Ecto neural progenitor cell (in vitro differentiated cells): ENCODE results near the gene MLST8.

Source experiments
- DNase-seq: peaks from one replicate; pipeline ENCODE4 v3.0.0-alpha.2; 2018; ENCODE audit warnings: low spot score

Gene MLST8

DNA sequence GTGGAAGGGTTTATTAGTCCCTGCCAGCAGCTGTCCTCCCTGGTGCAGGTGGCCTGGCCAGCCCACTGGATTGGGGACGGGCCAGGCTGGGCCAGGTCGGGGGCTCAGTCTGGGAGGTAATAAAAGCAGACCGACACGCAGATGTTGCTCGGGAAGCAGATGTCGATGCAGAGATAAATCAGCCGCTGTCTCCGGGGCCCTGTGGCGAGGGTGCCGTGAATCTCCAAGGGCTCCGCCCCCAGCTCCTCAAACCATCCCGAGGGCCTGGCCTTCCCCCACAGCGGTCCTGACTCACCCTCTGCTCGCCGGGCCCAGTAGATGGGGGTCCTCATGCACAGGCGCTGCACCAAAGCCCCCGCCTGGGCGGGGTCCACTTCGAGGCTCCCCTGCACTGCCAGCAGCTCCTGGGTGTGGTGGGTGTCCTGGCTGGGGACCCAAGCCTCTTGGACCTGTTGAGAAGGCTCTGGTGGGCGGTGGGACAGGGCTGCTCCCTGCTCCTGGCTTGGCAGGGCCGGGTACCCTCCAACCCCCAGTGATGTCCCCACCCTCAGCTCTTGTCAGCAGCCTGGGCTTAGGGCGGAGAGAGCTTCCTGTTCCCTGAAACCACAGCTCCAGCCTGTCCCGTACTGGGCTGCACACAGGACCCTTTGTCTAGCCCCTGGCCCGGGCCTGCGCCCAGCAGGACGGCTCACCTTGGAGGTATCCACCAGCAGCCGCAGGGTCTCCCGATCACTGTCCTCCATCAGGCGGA is 4.2 kb downstream of the MLST8 start:
- no peak for DNase-seq

DNA sequence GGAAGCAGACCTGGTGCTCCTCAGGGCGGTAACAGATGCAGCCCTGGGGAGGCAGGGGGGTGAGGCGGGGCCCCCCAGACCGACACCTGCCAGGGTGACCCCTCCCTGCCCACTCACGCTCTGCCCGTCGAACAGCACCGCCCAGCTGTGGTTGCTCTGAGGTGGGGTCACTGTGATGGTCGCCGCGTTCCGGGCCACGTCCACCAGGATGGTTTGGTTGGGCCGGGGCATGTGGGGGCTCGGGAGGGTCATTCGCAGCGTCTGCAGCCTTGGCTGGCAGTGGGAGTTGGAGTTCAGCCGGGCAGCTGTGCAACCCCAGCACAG is 4.7 kb downstream of the MLST8 start:
- no peak for DNase-seq

DNA sequence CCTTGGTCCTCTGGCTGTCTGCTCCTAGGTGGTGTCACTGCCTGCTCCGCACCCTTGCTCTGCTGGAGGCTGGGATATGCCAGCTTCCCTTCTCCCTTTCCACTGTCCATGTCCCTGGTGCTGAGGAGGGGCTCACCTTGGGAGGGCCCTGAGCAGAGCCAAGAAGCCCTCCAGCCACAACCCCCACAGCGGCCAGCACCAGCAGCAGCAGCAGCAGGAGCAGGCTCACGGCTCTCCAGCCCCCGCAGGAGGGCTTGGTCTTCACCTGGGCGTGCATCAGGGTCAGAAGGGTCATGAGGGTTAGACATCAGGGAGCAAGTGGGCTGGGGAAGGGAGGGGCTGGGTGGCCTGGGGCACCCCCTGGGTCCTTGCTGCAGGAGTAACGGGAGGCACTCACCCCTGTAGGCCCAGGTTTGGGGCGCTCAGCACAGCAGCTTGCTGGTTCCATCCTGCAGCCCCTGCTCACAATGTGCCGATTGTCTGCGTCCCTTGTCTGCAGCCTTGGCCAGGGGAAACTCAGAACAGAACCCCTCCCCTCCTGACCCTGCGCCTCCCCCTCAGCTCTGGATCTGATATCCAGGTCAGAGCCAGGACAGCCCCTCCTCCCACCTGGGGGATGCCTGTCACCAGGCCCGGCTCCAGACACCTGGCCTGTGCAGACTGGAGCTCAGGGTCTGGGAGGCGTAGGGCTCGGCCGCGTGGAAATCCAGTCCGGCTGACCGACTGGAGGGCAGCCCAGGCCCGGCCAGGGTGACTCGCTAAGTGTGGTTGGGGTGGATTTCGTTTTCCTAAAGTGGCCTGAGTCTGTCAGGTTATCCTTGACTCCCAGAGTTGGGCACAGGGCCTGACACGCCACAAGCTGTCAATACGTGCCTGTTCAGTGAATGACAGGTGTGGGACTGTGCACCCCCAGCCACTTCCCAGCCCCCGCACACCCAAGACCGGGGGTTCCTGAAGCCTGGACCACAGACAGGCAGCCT is 5.4 kb downstream of the MLST8 start, which contains the start of gene BRICD5:
BRICD5 (minus strand) TSS at position 478 of the 980 bp plus-strand sequence; CDS start at position 448, 30 bp downstream.
- no peak for DNase-seq

DNA sequence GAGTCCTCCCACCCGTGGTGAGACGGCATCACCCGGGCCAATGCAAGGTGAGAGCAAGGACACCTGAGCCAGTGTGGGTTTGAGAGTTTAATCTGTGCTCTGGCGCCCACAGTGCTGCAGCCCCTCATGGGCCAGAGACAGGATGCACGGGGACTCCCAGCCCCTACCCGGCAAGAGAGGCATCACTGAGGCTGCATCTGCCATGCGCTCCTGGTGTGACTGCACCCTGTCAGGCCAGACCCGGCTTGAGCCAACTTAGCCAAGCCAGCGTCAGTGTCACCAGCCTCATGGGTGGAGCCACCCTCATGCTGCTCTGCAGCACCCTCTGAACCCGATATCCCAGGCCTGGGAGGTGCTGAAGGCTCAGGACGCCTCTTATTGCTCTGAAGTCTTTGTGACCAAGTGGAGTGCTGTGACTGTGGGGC is 6.7 kb downstream of the MLST8 start:
- no peak for DNase-seq

DNA sequence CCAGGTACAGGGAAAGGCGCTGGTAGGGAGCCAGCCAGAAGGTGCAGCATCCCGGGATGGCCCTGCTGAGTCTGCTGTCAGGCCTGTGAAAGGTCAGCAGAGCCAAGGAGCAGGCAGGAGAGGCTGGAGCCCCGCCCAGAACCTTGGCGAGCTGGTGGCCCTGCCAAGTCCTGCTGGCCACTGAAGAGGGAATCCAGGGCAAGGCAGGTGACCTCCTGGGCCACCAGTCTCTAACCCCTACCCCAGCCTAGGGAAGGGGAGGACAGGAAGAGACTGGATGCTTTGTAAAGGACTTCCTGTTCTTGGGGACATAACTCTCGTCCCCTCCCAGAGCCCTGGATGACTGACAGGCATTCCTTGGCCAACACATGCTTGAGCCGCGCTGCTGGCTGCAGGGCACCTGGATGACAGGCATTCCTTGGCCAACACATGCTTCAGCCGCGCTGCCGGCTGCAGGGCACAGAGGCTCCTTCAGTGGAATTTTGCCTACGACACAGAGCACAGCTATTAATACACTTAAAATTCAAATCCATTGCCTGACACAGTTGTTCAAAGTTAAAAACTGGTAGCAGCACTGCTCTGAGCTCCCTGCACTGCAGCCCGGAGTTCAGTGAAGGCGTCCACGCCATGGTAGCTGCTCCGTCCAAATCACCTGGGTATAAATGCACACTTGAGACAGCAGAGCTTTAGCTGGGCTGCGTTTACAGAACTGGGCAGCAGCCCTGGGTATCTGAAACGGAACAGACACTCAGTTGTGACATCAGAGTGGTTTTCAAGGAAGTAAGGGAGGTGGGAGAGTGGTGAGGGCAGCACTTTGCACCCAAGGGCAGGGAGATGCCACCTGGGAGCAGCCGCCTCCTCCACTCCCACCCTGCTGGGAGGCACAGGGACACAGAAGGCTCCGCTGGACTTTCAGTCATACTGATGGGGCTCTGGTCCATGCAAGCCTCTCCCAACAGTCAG is 7.4 kb downstream of the MLST8 start:
- DNase-seq = no peak

DNA sequence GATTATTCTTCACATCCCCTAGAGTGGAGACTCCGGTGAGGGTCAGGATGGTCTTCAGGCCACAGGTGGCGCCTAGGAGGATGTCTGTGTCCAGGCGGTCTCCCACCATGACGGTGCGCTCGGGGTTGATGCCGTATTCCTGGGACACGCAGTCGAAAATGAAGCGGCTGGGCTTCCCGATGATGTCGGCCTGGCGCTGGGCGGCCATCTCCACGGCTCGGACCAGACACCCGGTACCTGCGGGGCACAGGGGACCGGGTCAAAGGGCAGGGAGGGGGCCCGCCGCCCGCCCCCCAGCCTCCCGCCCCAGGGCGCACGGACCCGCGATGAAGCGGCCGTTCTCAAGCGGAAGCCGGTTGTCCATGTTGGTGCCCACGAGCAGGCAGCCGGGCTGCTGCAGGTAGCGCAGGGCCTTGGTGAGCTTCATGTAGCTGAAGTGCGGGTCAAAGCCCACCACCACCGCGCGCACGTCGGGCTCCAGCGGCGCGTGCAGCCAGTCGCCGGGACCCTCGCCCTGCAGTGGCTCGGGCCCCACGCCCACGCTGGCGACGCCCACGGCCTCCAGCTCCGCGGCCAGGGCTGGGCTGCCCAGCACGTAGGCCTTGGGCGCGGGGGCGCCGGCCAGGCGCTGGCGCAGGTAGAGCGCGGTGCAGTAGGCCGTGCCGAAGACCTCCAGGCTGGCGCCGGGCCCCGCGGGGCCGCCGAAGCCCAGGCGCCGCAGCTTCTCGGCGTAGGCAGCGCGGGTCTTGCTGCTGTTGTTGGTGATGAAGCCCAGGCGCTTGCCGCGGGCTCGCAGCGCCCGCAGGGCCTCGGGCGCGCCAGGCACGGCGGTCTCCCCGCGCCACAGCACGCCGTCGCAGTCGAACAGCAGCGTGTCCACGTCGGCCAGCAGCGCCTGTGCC is 8.8 kb downstream of the MLST8 start:
- DNase-seq = no peak

DNA sequence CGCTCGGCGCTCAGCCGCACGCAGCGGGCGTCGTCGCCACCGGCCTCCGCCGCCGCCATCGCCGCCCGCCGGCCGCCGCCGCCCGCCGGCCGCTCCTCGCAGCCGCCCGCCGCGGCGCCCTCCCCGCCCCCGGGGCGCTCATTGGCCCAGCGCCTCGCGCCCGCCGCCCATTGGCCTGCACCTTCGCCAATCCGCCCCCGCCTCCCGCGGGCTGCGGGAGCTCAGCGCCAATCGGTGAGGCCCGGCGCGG is 9.4 kb downstream of the MLST8 start, which contains the start of gene PGP:
PGP (minus strand) TSS at position 122 of the 250 bp plus-strand sequence; CDS start at position 59, 63 bp downstream.
- DNase-seq = no peak

DNA sequence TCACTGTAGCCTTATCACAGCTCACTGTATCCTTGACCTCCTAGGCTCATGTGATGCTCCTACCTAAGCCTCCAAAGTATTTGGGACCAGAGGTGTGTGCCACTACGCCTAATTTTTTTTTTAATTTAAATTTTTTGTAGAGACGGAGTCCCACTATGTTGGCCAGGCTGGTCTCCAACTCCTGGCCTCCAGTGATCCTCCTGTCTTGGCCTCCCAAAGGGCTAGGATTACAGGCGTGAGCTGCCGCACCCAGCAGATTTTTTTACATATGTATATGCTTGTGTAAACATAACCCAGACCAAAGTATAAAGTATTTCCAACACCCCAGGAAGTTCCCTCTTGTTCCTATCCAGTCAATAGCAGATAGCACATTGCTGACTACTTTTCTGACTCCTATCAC is 11.1 kb downstream of the MLST8 start:
- no peak for DNase-seq

DNA sequence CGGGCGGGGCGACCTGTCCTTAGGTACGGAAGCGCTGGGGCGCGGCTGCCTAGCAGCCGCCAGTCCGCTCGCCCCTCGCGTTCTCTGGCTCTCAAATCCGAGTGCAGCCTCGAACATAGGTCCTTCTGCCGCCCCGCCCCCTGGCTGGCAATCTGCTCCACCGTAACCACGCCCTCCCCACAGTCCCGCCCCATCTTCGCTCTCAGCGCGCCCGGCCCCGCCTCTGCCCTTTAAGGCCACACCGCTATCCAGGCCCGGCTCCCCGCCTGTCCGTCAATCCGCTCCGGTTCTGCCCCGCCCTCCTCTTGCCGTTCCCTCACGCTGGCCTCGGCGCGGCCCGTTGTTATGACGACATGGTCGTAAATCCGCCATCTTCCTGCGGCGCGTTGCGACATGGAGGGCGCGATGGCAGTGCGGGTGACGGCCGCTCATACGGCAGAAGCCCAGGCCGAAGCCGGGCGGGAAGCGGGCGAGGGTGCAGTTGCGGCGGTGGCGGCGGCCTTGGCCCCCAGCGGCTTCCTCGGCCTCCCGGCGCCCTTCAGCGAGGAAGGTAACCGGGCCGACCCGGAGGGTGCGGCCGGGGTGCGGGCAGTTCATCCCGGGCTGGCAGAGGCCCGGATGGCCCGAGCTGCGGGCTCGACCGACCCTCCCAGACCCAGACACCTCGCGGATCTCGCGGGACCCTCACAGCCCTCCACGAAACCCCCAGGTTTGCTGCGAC is 18.1 kb downstream of the MLST8 start, which contains the start of gene E4F1:
E4F1 (plus strand) TSS at position 371 of the 721 bp plus-strand sequence; CDS start at position 394, 23 bp downstream.
- peak; percentile 100 for DNase-seq

DNA sequence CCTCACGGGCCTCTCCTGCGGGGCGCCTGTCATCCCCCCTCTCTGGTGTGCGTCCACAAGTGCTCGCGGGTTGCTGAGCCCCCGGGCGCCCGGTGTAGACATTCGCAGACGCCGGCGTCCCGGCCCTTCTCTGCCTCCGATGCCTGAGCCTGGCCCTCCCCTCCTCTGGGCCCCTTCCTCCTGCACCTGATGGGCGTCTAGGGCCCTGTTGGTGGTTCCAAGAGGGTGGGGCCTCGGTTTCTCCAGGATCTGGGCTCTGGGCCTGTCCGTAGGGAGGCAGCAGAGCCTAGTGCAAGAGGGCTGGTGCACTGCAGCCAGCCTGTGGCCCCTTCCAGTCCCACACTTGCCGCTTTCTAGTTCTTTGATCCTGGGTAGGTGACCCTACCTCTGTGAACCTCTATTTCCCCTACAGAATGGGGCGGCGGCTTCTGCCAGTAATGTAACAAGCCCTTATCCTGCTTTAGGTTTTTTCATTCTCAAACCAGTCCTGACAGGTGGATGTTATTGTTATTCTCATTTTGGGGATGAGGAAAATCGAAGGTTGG is 18.8 kb downstream of the MLST8 start:
- no peak for DNase-seq

DNA sequence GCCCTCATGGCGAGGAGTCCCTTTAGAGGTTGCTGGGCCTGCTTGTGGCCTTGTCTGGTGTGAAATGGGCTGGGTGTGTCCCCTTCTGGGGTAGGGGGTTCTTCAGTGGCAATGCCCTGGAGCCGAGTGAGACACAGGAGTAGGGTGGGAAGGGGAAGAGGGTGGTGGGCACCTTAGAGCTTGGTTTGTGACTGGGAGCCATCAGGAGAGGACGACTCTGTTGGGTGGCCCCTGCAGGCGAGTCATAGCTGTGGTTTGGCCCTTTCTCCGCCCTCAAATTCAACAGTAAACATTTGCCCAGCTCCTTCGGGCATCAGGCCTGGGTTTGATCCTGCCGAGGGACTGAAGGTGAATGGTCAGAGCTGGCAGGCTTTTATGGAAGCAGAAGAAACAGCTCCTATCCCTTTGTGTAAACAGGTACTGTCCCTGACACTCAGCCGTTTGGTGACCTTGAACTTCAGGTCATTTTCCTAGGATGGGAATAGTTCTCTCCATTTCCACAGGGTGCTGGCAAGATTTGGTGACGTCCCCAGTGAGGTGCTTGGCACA is 21.1 kb downstream of the MLST8 start:
- no peak for DNase-seq

DNA sequence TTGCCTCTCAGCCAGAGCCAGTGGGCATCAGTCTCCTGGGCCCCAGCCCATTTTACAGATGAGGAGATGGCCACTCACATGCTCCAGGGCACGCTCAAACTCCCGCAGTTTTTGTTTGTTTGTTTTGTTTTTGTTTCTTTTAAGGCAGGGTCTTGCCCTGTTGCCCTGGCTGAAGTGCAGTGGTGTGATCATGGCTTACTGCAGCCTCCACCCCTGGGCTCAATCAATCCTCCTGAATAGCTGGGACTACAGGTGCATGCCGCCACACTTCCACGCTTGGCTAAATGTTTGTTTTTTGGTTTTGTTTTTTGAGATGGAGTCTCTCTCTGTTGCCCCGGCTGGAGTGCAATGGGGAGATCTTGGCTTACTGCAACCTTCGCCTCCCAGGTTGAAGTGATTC is 21.7 kb downstream of the MLST8 start:
- DNase-seq = no peak

DNA sequence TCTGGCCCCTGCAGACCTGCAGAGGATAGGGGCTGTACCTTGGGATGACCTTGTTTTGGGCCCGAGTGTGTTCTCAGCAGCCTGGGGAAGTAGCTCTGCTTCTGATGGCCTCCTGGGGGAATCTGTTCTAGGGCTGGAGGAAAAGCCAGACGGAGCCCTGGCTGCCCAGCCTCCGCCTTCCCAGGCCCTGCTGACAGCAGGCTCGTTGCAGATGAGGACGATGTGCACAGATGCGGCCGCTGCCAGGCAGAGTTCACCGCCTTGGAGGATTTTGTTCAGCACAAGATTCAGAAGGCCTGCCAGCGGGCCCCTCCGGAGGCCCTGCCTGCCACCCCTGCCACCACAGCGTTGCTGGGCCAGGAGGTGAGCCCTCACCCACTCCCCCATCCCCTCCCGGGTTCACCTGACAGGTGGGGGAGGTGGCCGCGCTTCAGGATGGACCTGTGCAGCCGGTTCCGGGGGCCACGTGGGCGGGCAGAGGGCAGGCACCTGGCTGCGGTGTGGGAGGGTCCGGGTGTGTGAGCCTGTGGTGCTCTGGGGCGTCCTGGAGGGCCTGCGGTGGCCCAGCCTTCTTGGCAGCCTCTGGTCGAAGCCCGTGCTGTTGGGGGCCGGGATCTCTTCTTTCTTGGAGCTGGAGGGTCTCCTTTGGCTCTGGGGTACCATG is 23.0 kb downstream of the MLST8 start:
- DNase-seq = no peak

DNA sequence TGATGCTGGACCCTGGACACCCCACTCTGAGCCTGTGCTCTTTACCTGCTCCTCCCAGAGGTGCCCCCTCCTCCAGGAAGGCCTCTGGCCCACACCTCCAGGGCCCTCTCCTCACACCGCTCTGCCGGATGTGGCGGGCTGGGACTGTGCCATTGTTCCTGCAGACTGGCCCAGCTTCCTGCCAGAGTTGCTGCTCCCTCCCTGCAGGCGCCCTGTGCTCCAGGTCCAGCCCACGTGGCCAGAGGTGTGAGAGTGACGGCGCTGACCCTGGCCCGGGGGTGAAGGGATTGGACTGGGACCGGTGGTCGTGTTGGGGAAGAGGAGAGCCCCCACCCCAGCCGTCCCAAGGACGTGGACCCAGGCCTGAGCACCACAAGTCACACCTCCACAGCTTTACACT is 23.8 kb downstream of the MLST8 start:
- no peak for DNase-seq

DNA sequence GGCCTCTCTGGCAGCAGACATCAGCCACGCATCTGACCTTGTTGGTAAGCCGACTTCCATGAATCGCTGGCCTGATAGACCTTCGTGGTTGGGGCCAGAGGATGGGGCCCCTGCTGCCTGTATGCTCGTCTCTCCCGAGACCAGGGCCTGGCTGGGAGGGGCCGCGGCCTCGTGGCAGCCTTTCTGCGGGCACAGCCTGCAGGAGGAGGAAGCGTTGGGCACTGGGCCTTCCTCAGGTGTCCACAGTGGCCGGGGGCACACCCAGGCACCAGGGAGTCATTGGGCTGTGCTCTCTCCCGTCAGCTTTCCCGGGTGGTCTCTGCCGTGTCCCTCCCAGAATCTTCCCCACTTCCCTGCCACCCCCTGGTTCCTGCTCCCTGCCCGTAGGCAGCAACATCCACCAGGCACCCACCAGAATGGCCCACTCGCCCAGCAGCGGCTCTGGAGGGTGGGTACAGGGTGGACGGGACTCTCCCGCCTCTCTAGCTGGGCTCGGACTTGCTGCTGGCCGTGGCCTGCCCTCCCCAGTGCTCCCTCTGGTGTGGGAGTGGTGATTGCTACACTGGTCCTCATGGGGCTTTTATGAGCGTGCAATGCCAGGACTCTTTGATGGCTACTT is 24.5 kb downstream of the MLST8 start:
- DNase-seq = no peak

DNA sequence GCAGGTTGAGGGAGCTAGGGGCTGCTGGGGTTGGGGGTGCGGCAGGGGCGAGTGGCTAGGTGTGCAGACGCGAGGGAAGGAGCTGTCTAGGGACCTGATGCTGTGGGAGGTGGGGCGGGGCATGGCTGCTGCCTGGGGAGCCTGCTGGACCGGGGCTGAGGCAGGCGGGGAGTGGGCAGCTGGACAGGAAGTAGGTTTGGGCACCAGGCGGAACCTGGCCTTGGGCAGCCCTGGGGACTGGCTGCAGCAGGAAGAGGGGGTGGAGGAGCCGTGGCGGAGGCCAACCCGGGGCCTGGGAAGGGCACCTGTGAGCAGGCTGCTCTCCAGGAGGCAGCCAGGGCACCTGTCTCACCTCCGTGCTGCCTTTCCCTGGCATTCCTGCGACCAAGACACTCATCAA is 25.1 kb downstream of the MLST8 start:
- no peak for DNase-seq

DNA sequence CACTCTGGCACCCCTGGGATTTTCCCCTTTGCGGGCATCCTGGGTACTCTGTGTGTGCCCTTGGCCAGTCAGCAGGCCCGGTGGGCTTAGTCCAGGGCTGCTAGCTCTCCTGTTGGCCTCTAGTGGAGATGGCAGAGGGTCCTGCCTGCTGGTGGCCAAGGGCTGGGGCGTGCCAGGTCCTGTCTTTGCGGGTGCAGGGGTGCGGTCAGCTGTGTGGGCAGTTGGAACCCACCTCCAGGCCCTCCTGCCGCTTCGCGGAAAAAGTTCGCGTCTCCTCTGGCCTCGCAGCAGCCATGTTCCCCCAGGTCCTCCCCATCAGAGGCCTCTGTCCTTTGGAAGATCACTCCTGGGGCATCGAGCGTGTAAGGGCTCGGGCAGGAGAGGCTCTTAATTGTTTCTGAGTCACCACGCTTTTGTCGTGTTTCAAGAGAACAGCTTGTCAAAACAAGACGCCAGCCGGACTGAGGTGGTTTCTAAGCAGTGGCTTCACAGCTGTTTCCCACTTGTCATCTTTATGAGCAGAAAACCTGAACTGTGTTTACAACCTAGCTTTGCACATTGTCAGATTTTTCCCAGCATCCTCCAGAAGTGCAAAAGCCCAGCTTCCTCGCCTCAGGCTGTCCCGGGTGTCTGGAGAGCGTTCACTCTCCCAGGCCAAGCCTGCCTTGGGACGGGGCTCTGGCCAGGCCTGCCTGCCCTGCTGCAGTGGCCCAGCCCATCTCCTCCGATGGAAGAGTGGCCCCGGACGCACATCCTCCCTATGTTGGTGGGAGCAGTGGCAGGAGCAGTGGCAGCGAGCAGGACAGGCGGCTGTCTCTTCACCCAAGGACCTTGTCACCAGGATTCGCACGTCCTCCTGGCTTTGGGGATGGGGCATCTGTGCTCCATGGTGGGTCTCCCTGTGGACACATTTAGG is 26.0 kb downstream of the MLST8 start:
- no peak for DNase-seq
